ENCODE data around the gene SHROOM3.

SHROOM3 gene

DNA sequence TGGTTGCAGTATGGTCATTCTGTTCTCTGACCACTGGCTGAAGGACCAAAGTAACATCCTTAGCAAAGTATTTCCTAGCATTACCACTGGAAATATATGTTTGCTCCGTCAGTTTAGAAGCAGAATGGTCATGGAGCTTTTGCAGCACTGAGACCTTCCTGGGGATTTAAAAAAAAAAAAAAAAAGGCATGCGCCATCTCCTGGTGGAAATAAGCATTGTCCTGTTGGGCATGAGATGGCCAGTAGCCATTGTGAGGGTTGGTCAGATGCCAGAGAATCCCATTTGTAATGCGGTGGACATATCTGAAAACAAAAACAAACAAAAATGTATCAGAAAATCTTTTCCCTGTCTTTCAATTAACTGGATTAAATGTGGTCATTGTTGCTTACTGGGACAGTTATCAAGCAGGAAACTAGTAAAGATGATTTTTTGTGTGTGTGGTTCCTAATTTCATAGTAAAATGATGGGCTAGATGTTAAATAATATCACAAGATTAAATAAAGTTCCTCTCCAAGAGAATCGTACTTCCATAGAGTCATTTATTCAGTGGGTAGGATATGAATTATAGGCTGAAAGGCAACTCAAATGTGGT lies 323.4 kb downstream of the SHROOM3 start:
- DNase-seq = no peak

DNA sequence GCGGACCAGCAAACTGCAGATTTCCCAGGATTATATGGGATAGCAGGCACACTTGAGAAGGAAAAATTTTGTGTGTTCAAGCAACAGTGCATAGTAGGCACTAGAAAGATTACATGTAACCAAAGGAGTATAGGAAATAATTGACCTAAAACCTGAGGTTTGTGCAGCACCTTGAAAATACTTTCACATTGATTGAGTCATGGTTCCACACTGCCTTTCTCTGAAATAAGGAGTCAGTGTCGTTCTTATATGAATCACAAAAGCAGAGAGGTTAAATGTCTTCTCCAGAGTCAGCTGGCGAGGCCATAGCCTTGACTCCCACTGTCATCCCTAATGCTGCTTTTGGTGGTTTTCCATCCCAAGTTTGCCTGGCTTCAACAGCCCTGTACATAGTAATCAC lies 324.0 kb downstream of the SHROOM3 start:
- no peak for DNase-seq

DNA sequence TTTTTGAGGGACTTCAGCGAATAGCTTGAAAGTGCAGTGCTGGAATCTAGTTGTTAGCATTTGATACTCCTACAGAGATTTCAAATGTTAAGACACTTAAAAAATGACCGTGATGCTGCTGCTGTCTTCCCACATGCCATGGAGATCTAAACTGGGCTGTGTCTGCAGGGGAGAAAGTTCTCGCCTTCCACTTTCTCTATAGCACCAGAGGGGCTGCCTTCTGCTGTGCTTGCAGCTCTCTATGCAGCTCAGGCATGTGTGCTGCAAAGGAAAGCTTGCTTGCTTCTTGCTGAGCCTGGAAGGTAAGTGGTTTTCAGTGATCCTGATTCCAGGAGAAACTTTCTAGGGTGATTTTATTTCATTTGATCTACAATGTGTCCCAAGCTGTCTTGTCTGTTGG lies 325.2 kb downstream of the SHROOM3 start:
- no peak for DNase-seq

DNA sequence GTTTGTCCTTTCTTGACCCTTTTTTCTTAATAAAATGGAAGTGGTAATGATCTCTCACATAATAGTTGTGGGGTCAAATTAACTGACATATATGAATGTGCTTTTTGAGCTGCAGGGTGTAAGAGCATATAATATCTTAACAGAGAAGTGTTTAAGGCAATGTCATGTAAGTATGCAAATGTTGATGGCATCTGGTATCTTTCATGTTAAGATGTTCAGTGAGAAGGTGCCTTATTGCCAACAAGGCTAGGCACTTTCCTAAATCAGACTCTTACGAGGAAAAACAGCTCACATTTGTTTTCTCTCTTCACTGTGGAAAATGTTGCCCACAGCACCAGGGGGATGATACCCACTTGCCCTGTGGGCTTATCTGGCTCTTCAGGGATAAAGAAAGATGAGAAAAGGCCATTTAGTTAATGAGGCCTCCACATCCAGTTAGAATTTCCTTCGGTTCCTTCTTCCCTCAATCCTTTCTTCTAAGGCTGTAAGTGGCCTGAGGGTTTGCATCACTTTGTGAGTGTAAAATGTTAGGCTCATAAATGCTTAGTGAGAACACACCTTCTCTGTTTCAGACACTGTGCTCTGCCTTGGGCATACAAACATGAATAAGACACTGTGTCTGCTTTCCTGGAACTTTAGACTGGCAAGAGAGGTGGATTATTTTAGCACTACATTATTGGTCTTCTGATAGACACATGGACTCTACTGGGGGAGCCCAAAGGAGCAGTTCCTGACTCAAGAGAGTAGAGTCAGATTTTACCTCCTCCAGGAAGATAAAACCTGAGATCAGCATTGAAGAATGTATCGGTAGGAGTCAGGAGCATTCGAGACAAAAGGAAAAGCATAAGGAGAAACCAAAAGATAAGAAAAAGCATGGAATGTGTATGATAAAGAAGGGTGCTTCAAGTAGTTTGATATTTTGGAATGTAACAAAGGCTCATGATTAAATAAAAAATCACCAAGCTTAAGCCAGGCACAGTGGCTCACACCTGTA lies 327.4 kb downstream of the SHROOM3 start:
- no peak for DNase-seq

DNA sequence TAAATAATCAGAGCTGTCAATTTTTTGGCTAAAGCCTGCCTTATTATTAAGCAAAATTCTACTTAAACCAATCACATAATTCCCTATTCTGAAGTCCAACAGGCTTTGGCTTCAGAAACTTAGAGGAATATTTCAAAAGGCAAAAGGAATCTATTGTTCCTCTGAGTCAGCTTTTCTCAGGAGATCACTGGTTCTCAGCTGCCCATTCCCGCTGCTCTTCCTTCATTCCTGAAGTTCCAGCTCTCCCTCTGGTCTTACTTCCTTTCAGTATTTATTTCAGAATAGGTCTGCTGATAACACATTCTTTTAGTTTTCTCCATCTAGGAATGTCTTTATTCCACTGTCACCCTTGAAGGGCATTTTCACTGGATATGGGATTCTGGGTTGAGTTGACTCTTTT lies 329.2 kb downstream of the SHROOM3 start:
- no peak for DNase-seq

DNA sequence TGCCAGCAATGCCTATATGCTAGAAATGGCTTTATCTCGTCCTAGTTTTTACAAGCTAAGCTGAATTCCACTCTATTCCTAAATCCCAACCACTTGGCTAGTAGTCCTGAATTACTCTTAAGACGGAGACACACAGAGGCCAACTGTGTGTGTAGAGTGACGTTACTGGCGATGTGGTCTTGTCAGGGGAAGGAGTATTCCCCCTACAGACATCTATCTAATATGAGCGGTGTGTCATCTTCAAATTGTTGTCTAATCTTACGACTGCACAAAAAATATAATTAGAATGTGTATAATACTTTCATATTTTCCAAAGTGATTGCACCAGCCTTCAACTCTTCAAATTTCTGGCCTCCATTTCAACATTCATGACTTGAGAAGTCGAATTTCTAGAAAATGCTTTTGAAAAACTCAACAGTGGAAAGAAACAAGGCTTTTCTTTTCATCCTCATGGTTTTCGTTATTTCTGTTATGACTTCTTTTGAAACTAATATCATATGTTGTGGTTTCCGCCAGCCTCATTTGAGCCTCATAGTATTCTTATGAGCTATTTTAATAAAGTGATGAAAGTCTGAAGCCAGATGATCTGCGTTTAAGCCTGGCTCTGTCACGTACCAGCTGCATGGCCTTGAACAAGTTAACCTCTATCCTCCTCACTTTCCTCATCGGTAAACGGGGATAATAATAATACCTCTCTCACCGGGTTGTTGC lies 330.6 kb downstream of the SHROOM3 start:
- no peak for DNase-seq

DNA sequence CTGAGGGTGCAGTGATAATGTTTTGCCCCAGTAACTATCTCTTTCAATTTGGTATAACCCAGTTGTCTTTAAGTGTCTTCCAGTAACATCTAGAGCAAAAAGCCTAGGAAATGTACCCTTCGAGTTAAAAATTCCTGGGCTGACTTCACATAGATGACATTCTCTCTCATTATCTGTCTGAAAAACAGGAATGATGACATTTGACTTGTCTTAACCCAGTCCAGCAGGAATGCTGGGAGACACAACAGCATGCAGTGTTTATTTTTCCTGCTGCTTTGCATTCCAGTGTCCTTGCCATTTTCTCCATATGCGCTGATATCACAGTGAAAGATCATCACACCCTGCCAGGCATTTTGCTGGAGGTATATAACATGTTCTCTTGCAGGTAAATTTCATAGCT lies 333.0 kb downstream of the SHROOM3 start:
- DNase-seq = no peak

DNA sequence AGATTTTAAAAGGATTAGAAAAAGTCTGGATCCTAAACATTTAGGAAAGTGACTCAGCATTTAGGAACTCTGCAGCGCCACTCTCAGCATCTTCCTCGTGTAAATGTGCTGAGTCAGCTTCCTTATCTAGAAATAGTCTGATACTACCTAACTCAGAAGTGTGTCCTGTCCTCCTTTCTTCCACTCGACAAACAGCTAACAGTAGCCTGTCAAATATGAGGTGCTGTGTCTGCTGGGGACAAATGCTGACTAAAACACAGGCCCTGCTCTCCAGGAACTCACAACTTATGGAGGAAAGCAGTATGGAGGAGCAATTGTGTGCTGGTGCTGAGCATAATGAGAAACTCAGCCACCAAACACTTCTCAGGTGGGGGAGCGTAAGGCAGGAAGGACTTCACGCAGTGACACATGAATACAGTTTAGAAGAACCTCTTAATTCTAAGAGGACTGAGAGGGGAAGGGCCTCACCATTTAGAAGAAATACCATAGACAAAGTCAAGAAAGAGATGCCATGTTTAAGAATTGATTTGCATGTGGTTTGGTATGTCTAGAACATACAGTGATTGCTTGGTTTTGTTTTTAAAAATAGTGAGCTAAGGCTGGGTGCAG lies 337.6 kb downstream of the SHROOM3 start:
- DNase-seq = no peak

DNA sequence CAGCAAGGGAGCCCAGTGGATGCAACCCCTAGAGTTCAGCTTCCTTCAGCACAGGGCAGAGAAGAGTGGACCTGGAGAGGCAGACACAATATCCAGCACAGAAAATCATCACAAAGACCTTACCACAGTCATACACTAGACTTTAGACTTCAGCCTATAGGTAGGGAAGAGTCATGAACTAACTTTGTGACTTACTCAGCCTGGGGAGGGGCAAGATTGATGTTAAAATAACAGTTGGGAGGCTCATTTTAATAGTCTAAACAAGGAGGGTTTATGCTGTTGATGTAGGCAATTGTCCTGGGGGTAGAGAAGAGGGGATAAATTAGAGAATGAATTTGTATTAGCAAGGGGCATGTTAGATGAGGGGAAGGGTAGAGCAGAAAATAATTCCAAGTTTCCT lies 338.7 kb downstream of the SHROOM3 start:
- DNase-seq = no peak

DNA sequence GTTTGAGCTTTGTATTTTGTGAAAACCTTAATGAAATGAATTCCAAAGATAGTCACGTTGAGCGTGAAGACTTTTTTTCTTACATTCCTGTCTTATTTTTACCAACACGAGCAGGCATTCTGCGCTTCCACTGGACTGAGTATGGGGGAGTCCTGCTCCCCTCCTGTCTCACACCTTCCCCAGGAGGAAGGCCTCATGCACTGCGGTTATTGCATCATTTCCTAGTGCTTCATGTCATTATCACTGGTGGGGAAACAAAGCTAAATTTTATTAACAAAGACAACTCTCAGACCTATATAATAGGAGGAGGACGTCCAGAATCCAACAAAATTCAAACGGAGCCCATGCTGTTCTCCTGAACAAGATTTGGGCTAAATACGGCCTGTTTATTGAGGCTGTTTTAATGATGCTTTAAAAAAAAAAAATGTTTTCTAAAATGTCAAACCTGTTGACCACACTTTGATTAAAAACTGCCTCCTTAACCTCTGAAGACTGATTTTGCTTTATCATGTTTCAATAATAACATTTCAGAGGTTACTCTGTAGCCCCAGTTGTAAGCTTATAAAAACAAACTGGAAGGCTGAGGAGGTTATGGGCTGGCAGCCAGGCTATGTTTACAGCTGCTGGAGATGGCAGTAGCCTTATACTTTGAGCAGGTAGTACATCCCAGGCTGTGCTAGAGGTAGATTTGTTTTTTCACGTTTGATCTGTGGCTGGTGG lies 344.9 kb downstream of the SHROOM3 start:
- DNase-seq = no peak

DNA sequence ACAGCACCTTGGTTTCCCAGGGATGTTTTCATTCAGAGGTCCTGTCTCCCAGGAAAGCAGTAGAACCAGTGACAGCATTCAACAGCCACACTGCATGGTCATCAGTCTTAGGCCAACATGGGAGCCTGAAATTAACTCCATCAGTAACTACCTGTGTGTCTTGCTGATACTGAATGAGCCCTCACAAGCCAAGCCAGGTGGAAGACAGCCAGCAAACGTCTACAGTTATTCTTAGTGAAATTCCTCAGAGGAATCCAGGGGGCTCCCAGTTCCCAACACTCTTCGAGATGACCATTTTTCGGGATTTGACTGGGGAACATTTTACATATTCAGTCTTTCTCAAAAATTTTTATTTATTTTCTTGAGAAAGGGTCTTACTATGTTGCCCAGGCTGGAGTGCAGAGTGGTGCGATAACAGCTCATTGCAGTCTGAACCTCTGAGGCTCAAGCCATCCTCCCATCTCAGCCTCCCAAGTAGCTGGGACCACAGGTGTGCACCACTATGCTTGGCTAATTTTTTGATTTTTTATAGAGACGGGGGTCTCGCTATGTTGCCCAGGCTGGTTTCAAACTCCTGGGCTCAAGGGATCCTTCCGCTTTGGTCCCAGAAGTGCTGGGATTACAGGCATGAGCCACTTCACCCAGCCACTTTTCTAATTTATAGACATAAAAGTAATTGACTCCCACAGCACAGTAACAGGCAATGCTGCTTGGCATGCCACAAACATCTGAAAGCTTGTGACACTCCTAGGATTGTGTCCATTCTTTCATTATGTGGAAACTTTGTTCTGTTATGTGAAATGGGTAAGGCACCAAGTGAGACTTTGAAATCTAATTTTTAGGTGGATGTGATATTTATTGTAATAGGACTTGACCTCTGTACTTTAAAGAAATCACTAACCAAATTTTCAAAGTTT lies 346.0 kb downstream of the SHROOM3 start:
- no peak for DNase-seq

DNA sequence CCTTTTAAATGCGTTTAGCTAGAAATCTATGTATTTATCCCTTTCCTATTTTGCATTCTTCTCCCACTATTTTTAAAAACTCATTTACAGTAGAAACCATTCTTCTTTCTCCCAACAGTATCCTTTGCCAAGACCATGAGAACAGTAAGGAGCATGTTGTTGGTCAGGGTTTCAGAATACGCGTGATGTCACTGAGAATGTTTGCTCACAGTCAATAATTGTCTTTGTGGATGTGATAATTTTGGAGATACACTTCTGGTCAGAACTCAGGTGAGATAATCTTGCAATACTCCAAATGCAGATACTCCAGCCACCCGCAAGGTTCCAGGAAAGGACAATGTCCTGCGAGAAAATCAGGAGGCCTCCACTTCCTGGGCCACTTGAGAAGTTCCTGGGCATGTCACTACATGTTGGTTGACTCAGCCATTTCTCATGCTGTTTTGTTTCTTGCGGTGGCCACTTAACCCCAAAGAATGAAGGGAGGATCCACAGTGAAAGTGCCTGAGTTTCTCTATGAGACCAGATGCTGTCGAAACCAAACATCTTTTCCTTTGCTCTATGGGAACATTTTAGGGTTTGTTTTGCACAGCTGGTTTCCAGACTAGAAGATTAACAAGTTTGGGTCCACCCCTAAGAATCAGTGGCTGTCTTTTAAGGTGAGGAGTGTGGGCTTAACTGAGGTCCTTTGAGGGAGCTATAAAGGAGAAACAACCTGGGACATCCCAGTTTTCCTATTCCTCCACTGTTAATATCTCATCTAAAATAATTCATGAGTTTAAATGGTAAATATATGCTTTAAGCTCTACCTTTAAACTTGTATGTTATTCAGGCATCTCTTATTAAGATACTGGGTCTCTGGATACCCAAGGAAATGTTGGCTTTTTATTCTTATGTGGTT lies 346.9 kb downstream of the SHROOM3 start:
- DNase-seq = no peak

DNA sequence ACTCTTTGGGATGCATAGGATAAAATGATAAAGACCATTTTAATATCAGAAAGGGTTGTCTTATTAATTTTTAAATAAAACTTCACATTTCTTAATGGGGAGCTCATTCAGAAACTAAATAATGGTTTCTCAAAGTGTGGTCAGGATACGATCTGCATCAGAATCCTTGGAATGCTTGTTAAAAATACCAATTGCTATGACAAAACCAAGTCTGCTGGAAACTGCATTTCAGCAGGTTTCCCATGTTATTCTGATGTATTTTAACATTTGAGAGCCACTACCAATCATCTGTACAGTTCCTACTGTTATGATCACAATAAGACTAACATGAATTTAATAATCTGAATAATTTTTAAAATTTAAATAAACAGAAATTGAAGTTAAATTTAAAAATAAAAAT lies 347.8 kb downstream of the SHROOM3 start:
- DNase-seq = no peak

DNA sequence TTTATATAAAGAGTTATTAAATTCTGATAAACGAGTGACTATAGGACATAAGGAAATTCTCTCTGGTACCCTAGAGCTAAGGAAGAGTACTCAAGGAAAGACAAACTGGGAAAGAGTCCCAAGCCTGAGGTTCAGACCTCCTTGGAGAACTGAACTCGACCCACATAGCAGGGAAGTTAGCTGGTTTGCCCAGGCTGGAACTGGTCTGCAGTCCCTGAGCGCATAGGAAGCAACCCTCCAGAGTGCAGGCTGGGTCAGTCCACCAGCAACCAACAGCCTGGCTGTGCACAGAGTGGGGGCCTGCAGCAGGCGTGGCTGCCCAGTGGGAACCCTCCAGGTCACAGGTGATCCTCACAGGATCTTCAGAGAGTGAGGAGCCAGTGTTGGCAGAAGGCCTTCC lies 348.8 kb downstream of the SHROOM3 start:
- no peak for DNase-seq

DNA sequence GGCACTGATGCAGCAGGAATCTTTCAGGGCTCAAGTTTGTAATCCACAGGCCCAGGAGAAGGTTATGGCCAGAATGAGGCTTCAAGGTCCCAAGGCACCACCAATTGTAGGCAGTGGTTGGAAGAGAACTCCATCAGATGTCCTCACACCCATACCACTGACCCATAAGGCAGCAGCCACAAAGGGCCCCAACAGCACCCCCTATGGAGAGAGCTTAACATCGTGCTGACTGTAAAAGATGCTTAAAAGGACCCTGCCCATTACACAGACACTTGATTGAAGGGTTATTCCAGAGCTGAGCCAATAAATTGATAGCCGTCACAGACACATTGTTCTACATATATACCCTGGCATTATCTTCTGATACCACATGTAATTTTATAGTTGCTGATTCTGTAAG lies 349.2 kb downstream of the SHROOM3 start:
- no peak for DNase-seq

DNA sequence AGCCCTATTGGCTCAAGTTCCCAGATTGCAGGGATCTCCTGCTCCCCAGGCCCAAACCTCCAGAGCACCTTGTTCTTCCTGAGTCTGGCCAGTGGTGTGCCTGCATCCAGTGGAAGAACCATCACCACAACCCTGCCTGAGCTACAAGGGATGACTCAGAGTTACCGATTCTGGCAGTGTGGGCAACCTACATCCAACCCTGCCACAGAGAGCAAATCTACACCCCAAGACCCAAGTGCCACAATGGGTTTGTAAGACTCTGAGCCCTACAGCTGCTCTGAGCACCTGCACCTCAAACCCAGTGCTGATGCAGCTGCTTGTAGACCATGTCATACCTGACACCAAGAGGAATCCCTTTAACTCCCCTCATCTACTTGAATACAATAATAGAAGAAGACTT lies 352.9 kb downstream of the SHROOM3 start:
- no peak for DNase-seq

DNA sequence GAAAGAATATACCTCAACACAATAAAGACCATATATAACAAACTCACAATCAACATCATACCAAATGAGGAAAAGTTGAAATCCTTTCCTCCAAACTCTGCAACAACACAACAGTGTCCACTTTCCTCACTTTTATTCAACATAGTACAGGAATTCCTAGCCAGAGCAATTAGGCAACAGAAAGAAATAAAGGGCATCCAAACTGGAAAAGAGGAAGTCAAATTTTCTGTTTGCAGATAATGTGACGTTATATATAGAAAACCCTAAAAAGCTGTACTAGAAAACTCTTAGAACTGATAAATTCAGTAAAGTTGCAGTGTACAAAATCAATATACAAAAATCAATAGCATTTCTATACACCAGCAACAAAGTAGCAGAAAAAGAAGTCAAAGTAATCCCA lies 355.3 kb downstream of the SHROOM3 start:
- DNase-seq = no peak

DNA sequence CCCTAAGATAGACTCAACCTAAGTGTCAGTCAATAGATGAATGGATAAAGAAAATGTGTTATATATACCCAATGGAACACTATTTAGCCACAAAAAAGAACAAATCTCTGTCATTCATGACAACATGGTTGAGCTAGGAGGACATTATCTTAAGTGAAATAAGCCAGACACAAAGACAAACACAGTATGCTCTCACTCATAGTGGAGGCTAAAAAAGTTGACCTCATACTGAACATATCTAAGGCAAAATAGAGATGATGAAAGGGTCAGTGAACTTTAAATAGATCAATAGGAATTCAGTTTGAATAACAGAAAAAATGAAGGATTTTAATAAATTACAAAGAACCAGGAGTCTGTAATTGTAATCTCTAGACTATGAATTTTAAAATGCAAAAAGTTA lies 356.4 kb downstream of the SHROOM3 start:
- no peak for DNase-seq

DNA sequence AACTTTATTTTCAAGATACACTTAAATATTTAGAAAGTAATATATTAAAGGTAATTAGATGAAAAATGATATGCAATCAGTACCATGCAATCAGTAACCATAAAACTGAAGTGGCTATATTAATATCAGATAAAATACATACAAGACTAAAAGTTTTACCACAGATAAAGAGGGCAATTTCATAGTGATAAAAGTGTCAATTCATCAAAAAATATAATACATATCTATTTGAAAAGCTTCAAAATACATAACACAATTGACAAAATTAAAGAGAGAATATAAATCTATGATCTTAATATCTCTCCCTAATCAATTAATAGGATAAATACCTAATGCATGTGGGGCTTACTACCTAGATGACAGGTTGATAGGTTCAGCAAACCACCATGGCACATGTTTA lies 357.4 kb downstream of the SHROOM3 start:
- no peak for DNase-seq

DNA sequence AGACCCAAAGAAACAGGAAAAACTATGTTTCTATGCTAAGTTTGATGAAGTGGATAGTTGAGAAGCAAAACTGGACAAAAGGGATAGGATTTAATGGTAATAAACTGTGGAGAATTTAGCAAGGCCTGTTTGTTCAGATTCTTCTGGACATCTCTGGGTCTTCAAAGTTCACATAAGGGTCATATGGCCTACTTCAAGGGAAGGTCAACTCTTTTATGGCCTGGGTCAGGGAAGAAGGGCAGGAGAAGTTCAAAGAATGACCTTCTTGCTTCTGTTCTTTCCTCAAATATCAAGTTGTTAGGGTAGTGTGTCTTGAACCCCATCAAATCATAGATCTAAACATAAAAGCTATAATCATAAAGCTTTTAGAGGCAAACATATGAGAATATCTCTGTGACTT lies 360.2 kb downstream of the SHROOM3 start:
- no peak for DNase-seq

DNA sequence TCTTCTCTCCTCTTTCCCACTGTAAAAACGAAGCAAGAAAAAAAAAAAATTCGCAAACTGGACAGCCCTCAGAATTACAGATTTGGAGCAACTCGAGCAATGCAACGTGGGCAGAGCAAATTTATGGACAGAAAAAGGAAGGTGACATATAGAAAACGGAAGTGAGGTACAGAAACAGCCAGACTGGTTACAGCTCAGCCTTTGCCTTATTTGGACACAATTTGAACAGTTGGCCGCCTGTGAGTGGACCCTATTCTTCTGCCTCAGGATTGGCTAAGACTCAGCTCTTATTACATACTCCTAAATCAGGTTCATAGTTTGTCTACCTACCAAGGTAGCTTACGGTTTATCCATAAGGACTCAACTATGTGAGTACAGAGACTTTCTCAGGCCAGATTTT lies 364.1 kb downstream of the SHROOM3 start:
- DNase-seq = no peak

All from CD4-positive, alpha-beta T cell treated with Interleukin-17A for 1 hour (primary cell).